Endometrium (tissue), 2 donors: Measurements from ENCODE around the gene KCNG4.

Experiments used
- FAIRE-seq: peaks from 2 replicates; lab custom pipeline; 2012; peaks lifted over from hg19 to GRCh38; lab: Jason Lieb, UNC
- donor health status: control.
- donor health status: control.

The KCNG4 gene

DNA sequence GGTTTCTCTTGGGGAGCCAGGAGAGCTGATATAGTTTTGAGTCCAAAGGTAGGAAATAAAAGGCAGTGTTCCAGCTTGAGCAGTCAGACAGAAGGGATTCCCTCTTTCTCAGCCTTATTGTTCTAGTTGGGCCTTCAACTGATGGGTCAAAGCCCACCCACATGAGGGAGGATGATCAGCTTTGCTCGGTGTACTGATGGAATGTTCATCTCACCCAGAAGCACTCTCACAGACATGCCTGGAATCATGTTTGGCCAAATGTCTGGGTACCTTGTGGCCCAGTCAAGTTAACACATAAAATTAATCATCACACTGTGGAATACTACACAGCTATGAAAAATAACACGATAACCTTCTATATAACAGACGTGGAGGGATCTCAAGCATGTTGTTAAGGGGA is 23.1 kb upstream of the KCNG4 start:
- FAIRE-seq = no peak

DNA sequence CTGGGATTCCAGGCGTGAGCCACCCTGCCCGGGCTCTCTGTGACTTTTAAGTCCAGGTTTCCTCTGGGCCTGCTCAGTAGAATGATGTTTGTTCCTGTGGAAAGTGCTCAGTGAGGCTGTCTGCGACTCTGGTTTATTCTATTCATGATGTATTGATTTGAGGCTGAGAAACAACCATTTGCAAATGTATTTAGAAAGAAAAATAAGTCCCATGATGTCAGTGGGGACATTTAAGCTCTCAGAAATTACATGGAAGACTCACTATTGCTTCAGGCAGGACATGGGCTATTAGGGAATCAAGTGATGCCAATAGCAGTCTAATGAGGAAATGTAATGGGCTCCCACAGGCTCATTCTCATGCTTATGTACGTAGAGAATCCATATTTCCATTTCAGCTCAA is 22.2 kb upstream of the KCNG4 start:
- no peak for FAIRE-seq

DNA sequence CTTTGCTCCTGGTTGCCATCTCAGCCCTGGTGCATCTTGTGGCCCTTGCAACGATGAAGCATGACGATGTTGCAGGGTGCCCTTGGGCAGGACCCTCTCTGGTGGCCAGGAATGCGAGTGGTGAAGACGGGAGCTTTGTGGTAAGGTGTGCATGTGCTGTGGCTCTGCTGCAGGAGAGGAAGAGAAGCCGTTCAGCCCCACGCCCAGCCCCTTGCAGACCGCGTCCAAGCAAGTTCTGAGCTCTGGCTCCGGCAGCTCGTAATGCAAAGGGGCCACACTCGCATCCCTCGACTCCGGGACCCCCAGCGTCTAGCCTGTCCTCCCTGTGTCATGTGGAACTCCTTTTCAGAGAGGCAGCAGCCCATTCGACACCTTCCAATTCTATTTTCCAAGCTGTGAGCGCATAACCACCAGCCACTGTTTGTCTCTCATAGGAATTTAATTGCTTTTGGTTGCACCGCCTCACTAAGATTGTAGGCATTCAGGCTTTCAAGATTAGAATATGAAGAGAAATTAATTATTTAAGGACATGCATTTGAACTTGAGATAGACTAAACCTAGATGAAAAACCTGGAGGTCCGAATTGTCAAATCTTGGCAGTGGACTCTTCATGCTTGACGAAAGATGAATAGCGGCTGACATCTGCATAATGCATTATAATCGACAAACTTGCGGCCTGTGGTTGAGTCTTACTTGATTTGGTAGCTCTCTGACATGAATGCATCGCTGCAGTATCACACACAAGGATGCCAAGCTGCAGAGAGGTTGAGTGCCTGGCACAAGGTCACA is 21.1 kb upstream of the KCNG4 start:
- no peak for FAIRE-seq

DNA sequence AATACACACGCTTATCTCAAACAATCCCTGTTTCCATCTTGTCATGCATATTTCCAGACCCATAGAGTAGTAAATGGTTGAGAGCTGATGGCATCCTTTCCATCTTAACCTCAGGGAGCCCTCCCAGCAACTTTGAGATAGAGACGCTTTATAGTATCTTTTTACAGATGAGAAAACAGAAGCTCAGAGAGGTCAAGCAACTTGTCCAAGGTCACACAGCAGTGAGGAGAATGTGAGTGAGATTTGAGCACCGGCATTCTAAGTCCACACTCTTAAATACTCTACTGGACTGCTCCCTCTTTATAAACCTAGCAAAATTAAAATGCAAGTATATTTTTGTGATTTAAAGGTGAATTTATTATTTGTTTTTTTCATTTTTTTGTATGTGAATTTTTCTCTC is 19.9 kb upstream of the KCNG4 start:
- no peak for FAIRE-seq

DNA sequence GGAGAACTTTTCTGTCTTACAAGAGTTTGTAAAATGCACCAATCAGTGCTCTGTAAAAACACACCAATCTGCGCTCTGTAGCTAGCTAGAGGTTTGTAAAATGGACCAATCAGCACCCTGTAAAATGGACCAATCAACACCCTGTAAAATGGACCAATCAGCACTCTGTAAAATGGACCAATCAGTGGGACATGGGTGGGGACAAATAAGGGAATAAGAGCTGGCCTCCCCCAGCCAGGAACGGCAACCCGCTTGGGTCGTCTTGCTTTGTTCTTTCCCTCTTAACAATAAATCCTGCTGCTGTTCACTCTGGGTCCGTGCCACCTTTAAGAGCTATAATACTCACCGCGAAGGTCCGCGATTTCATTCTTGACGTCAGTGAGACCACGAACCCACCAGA is 18.5 kb upstream of the KCNG4 start:
- no peak for FAIRE-seq

DNA sequence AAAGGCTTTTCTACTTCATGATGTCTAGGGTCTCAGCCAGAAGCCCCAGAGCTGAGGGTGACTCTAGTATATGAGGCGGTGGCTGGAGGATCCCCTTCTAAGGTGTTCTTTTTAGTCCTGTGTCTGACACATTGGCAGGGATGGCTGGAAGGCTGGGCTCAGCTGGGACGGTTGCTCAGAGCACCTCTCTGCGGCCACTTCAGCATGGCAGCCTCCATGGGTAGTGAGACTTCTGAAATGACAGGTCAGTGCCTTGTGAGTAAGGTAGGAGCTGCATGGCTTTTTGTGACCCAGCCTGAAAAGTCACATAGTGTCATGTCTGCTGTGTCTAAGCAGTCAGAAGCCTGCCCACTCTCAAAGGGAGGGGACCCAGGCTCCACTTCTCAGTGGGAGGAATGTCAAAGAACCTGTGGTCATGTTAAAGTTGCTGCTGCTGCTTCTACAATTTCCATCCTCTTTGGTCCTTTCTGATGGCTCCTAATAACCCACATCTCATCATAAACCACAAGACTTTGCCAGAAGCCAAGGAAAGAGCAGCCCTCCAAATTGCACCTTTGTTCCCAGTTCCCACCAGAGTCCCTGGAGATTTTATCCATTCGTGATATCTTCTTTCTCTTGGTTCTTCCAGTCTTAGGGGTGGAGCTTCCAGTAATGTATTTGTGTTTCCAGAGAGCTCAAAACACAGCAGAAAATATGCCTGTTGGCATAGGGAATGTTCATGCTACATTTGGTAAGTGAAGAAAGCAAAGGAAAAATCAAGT is 15.4 kb upstream of the KCNG4 start:
- no peak for FAIRE-seq

DNA sequence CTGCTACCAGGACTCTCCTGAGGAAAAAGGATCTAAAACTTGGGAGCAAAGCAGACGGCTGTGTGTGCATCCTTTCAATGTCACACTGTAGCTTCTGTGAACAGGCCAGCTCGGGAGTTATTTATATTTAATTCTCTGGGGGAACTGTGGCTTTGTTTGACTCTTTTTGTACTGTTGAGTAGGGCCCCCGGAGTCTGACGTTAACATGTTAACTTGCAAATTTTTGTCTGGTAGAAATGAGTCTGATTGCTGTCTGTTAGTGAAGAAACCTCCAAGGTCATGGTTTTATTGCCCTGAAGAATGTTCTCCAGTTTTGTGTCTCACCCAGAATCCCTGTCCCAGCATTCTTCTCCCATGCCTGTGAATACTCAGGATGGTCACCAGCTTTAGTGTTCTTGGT is 14.2 kb upstream of the KCNG4 start:
- no peak for FAIRE-seq

DNA sequence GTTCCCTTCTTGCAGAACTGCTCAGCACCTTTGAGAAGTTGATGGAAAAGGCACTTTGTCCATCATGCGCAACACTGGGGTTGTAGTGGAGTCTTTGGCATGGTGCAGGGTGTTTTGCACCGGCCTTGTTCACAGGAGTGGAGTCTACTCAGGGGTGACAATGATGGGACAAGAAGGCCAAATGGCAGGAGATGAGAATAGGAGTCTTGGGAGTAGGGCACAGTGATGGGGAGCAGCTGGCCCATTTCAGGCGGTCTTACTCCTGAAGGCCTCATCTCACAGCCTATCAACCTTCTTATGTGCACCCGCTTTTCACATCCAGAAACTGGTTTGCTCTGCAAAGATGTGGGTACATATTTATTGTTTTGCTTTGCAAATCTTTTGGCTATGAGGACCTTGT is 13.4 kb upstream of the KCNG4 start:
- no peak for FAIRE-seq

DNA sequence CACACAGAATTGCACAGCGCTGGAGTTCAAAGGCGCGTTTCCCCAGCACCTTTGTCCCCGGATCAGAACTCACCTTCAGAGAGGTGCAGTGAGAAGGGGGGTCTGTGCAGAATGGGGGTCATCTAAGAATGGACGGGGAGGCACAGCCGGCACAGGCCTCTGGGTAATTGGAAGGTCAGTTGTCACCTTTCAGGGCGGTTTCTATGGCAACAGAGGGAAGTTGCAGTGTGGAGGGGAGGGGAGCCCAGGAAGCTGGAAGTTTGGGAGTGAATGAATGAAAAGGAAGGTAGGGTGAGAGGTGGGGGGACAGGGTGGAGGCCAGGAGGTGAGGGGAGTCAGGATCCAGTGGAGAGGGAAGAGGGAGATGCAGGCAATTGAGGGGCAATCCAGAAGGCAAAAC is 12.4 kb upstream of the KCNG4 start:
- no peak for FAIRE-seq

DNA sequence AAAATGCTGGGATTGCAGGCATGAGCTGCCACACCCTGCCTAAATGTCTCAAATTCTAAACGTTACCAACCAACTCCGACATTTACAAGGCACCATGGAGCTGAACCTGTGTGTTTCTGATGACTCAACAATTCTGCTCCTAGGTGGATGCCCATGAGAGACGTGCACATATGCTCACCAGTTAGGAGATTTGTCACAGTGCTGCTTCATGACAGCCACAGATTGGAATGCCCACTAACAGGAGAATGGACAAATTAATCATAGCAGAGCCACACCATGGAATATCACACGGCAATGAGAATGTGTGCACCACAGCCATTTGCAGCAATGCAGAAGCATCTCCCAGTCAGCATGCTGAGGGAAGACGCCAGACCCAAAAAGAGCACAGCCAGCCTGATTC is 8.0 kb upstream of the KCNG4 start:
- FAIRE-seq = no peak

DNA sequence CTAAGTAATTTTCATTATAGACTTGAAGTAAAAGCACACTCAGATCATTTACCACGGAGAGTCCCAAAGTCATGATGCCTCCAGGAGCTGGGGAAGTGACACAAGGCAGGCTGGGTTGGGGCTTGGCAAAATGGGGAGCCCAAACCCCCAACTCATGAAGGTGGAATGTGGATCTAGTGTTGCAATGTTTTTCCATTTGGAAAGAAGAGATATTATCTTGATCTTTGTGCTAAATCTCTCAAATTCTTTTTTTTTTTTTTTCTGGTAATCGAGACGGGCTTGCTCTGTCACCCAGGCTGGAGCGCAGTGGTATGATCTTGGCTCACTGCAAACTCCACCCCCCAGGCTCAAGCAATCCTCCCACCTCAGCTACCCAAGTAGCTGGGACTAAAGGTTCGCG is 7.5 kb upstream of the KCNG4 start:
- FAIRE-seq = no peak

DNA sequence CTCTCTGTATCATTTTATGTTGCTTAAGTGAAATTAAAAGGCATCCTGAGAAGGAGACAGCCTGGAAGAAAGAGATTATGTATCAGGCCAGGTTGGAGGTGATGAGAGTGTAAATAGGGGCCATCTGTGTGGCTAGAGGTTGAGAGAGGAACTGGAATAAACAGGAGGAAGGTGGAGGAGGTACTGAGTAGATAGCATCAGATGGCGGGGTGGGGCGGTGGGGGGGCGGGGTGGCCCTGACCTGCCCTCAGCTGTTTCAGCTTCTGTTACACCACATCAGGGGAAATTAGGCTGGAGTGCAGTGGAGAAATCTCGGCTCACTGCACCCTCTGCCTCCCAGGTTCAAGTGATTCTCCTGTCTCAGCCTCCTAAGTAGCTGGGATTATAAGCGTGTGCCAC is 6.9 kb upstream of the KCNG4 start:
- FAIRE-seq = no peak

DNA sequence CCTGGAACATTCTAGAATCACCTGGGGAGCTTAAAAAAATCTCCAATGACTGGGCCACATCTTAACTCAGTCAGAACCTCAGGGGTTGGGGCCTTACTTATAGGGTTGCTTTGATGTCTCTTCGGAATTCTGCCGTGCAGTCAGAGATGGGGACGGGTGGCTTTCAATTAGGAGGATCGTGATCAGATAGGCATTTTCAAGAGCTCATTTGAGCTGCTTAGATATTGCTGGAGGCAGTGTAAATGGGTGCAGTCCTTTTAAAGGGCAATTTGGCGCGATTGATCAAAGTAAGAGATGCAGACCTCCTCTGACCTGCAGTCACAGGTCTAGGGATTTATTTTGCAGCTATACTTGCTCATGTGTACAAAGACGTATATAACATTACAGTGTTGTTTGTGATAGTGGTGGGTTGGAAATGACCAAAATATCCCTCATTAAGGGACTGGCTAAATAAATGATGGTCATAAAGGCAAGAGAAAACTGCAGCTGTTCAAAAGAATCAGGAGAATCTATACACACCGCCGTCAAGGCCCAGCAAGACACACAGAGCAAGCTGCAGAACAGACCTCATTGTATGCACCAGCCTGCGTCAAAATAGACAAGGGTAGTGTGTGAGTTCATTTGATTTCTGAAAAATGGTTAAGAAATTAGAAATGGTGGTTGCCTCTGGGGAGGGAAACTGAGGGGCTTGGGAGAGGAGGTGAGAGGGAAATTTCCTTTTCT is 6.3 kb upstream of the KCNG4 start:
- FAIRE-seq = no peak

DNA sequence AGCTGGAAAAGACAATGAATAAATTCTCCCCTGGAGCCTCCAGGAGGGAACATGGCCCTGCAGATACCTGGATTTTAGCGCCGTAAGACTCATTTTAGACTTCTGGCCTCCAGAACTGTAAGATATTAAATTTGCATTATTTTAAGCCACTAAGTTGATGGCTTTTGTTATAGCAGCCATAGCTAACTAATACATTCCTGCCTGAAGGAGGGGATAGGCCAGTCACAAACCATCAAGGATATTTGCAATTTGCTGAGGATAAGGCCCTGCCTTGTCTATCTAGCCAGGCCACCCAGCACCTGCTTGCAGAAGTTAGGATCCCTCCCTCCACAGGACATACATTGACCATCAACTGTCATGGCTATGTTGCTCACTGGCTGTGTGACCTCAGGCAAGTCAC is 4.9 kb upstream of the KCNG4 start:
- no peak for FAIRE-seq

DNA sequence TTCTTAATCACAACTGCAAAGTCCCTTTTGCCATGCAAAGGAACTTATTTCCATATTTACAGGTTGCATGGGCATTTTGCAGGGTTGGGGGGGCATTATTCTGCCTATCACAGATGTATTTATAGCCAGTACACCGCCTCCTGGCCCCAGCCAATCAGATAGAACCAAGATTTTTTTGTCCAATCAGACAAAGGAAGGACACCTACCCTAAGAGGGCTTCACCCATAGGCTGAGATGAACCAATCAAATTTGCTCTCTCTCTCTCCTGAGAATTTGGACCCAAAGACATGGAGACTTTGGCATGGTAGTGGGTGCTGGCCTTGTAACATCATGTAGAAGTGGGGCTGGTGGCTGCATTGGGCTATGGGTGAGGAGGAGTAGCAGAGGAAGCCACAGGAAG is 3.9 kb upstream of the KCNG4 start:
- no peak for FAIRE-seq

DNA sequence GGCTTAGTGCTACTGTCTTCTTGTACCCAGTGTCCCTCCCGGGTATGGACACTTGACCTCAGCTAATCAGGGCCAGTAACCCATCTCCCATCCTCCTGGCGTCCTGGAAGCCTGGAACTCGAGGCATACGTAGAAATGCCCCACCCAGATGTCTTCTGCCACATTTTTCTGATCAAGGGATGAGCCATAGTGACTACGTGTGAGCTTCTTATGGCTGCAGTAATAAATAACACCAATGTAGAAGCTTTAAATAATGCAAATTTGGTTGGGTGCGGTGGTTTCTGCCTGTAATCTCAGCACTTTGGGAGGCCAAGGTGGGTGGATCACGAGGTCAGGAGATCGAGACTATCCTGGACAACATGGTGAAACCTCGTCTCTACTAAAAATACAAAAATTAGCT is 3.0 kb upstream of the KCNG4 start:
- FAIRE-seq = no peak

DNA sequence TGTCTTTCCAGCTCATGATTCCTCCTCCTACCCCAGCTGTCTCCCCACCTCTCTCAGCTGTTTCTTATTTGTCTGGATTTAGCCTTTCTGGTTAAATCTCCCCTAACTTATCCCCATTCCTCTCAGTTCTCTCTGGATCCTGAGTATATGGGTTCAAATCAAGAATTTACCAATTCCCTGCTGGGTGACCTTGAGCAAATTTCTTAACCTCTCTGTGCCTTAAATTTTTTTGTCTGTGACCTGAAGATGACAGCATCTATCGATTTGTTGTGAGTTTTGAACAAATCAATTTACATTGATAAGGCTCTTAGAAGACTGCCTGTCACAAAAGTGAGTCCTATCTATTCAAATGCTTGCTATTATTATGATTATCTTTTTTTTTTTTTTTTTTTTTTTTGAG is 2.0 kb upstream of the KCNG4 start:
- no peak for FAIRE-seq

DNA sequence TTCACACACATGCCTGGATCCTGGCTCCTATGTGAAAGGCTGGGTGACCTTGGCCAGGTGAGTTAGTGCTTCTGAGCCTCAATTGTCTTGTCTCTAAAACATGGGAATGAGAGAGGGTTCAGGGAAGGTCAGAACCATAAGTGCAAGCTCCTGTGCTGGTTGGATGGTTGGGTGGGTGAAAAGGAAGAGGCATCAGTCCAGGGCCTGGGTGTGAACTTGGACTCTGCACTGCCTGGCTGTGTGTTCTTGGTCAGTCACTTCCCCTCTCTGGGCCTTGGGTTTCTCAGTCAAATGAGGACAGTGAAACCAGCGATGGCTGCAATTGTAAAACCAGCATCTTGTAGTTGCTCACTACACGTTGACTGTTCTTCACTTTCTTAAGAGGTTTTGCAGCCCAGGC is 643 bp upstream of the KCNG4 start:
- no peak for FAIRE-seq

DNA sequence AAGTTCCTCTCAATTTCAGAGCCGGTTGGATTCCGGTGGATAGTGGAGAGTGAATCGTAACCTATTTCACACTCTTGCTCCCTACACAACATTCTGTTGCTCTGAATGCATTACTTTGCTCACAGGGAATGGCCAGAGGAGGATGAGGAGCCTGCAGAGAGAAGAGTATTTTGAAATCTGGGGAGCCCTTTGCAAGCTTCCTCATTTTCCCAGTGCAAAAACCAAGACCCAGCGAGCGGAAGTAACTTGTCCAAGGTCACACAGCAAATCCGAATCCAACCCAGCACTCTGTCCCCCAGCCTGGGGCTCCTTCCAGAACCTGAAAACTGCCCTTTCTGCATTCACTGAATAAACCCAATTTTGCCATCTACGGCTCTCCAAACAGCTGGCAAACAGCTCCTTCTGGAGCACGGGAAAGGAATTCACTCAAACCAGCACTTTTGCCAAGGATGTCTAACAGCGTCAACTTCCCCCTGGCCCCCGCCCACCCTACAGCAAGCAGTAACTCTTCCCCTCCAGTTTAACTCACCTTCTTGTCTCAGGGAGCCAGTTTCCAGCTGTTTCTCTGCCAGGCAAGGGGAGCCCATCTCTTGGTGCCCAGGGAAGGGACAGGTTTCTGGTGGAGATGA is 557 bp downstream of the KCNG4 start:
- FAIRE-seq = no peak

DNA sequence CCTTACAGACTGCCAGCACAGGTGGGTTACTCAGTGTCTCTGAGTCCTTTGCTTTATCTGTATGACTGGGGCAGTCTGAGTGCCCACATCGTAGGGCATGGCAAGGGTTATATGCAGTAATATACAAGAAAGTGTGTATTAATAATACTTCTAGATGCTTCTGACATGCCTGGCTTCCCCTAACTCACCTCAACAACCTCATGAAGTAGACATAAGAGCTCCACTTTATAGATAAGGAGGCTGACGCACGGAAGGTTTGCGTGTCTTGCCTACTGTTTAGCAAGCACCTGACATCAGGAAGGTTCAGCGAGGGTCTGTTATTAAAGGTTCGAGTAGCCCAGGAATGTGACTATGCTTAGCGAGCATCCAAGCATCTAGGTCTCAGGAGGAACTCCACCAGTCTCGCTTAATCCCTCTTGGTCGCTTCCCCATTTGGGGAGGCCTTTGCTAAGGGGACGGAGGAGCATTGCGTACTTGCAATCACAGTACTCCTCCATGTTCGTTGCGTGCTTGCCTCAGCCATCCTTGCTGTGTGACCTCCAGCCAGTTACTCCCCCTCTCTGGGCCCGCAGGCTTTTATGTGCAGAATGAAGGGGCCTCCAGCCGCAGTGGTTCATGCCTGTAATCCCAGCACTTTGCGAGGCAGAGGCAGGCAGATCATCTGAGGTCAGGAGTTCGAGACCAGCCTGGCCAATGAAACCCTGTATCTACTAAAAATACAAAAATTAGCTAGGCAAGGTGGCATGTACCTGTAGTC is 1.6 kb downstream of the KCNG4 start:
- FAIRE-seq = no peak

DNA sequence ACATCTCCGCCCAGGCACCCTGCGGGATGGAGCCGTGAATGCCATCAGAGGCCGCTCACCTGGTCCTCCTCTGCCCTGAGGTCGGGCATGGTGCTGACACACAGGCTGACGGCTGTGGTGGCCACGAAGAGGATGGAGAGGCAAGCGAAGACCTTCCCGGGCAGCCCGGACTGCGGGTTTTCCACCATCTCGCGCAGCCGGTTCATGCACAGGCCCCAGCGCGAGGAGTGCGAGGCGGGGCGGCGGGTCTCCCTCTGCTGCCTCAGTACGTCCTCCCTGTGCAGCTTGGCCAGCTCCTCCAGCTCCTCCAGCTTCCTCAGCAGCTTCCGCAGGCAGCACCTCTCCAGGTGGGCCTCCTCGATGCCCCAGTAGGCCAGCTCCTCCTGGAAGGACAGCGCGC is 3.1 kb downstream of the KCNG4 start:
- no peak for FAIRE-seq
